Measurements from ENCODE around the gene TBCE.

The TBCE gene

GRCh38 chr1:235367000-235367908 lies at the start of gene TBCE:
TSS of gene TBCE (plus strand) at chr1:235367427. CDS start at chr1:235380050, 12,623 bp downstream.
- peak; percentile 96 for DNase-seq

GRCh38 chr1:235319255-235319654 lies 48.0 kb upstream of the TBCE start:
- DNase-seq = no peak

GRCh38 chr1:235320521-235321179 lies 46.6 kb upstream of the TBCE start:
- no peak for DNase-seq

GRCh38 chr1:235324296-235324695 lies 42.9 kb upstream of the TBCE start:
- no peak for DNase-seq

GRCh38 chr1:235325139-235325538 lies 42.1 kb upstream of the TBCE start:
- DNase-seq = no peak

GRCh38 chr1:235325854-235326253 lies 41.4 kb upstream of the TBCE start:
- no peak for DNase-seq

GRCh38 chr1:235326719-235327558 lies 40.3 kb upstream of the TBCE start:
- no peak for DNase-seq

- DNase-seq = no peak
Observed at GRCh38 chr1:235327559-235328270, 39.5 kb upstream of the TBCE start, which contains the start of gene ARID4B. TSS of gene ARID4B (minus strand) at chr1:235328179. CDS start at chr1:235326919, 1,260 bp downstream.

GRCh38 chr1:235328271-235329138 lies 38.7 kb upstream of the TBCE start, which contains the start of gene GGPS1:
TSS of gene GGPS1 (plus strand) at chr1:235328570. CDS start at chr1:235335265, 6,695 bp downstream.
- DNase-seq = peak; percentile 100

- DNase-seq = no peak
Observed at GRCh38 chr1:235329139-235329902, 37.9 kb upstream of the TBCE start.

GRCh38 chr1:235330918-235331285 lies 36.3 kb upstream of the TBCE start:
- no peak for DNase-seq

- no peak for DNase-seq
Observed at GRCh38 chr1:235331401-235331800, 35.8 kb upstream of the TBCE start.

GRCh38 chr1:235336903-235337302 lies 30.3 kb upstream of the TBCE start:
- no peak for DNase-seq

GRCh38 chr1:235339746-235340145 lies 27.5 kb upstream of the TBCE start:
- DNase-seq = no peak

GRCh38 chr1:235341334-235341733 lies 25.9 kb upstream of the TBCE start:
- DNase-seq = no peak

- no peak for DNase-seq
Observed at GRCh38 chr1:235342039-235342438, 25.2 kb upstream of the TBCE start.

GRCh38 chr1:235342471-235342870 lies 24.8 kb upstream of the TBCE start:
- no peak for DNase-seq

- DNase-seq = no peak
Observed at GRCh38 chr1:235343726-235344125, 23.5 kb upstream of the TBCE start.

- DNase-seq = no peak
Observed at GRCh38 chr1:235351441-235351840, 15.8 kb upstream of the TBCE start.

- no peak for DNase-seq
Observed at GRCh38 chr1:235351898-235352297, 15.3 kb upstream of the TBCE start.
